ENCODE measurements around the gene AP3S2. TPM values are rescaled to one million over a fixed set of nuclear protein-coding genes. Genes with fewer than 3 reads are reported as not detected.

Gene AP3S2
- total and polyA plus RNA-seq, 4 donors: 16.7 to 33.2 (median 22.8) TPM

DNA sequence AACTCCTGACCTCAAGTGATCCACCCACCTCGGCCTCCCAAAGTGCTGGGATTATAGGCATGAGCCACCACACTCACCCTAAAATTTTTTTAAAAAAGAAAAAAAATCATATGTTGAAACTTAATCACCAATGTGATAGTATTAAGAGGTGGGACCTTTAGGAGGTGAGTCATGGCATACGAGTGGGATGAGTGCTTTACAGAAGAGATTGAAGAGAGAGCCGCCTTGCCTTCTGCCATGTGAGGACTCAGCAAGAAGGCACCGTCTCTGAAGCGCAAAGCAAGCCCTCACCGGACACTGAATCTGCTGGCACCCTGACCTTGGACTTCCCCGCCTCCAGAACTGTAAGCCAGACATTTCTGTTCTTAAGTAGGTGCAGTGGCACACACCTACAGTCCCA is 13.5 kb upstream of the AP3S2 start:
- peaks cover 0 to 4% of the 10 kb centered on the region in 2 donors for H3K36me3 ChIP-seq (ENCODE audit: control insufficient read depth in 1 of 2, insufficient read depth in 2 of 2, low read length in 1 of 2)

GRCh38 chr15:89905846-89906378 is 12.1 kb upstream of the AP3S2 start:
- DNase-seq (no peak), ATAC-seq (ENCODE audit: low FRiP score) (no peak)
- WGBS, 2 donors: 96 to 99% methylated on average over 5 of the region's 5 CpGs
- Histone ChIP-seq H3K27ac (ENCODE audit: low read depth in 1 of 2, low read length in 2 of 2) (no peak overlapping the region), H3K9me3 (ENCODE audit: control insufficient read depth, low read length) (no peaks in the 10 kb centered on the region), H3K4me3 (ENCODE audit: low read length in 2 of 2) (no peak overlapping the region), H3K4me1 (ENCODE audit: control insufficient read depth in 1 of 2, insufficient read depth in 2 of 2, low read length in 2 of 2) (no peaks in the 10 kb centered on the region), H3K36me3 (ENCODE audit: control insufficient read depth in 1 of 2, insufficient read depth in 2 of 2, low read length in 1 of 2) (peaks cover 0 to 4% of the 10 kb centered on the region in 2 donors), H3K27me3 (ENCODE audit: control insufficient read depth in 1 of 2, insufficient read depth in 2 of 2, low read length in 1 of 2) (no peaks in the 10 kb centered on the region)
- intact Hi-C loops (cut with DNase I): no loop called here

More for the DNA sequence above, 13.5 kb upstream of the AP3S2 start:
- H3K27me3 ChIP-seq (ENCODE audit: control insufficient read depth in 1 of 2, insufficient read depth in 2 of 2, low read length in 1 of 2): no peaks in the 10 kb centered on the region
- no peak overlapping the region for H3K4me3 ChIP-seq (ENCODE audit: low read length in 2 of 2)
- intact Hi-C loops (cut with DNase I): no loop called here
- DNase-seq (no peak), ATAC-seq (ENCODE audit: low FRiP score) (no peak)
- no peaks in the 10 kb centered on the region for H3K4me1 ChIP-seq (ENCODE audit: control insufficient read depth in 1 of 2, insufficient read depth in 2 of 2, low read length in 2 of 2)
- H3K27ac ChIP-seq (ENCODE audit: low read depth in 1 of 2, low read length in 2 of 2): no peak overlapping the region
- H3K9me3 ChIP-seq (ENCODE audit: control insufficient read depth, low read length): no peaks in the 10 kb centered on the region
- WGBS, 2 donors: 94 to 95% methylated on average over 7 of the region's 7 CpGs

GRCh38 chr15:89904519-89904918 is 10.7 kb upstream of the AP3S2 start:
- no peaks in the 10 kb centered on the region for H3K4me1 ChIP-seq (ENCODE audit: control insufficient read depth in 1 of 2, insufficient read depth in 2 of 2, low read length in 2 of 2)
- no peak for ATAC-seq (ENCODE audit: low FRiP score)
- H3K27me3 ChIP-seq (ENCODE audit: control insufficient read depth in 1 of 2, insufficient read depth in 2 of 2, low read length in 1 of 2): no peaks in the 10 kb centered on the region
- no peak overlapping the region for H3K4me3 ChIP-seq (ENCODE audit: low read length in 2 of 2)
- no peak for DNase-seq
- no peak overlapping the region for H3K27ac ChIP-seq (ENCODE audit: low read depth in 1 of 2, low read length in 2 of 2)
- intact Hi-C loops (cut with DNase I): no loop called here
- H3K36me3 ChIP-seq (ENCODE audit: control insufficient read depth in 1 of 2, insufficient read depth in 2 of 2, low read length in 1 of 2): peaks cover 0 to 4% of the 10 kb centered on the region in 2 donors
- whole genome bisulfite sequencing, 2 donors: 93 to 100% methylated on average over 3 to 5 of the region's 5 CpGs
- H3K9me3 ChIP-seq (ENCODE audit: control insufficient read depth, low read length): no peaks in the 10 kb centered on the region

DNA sequence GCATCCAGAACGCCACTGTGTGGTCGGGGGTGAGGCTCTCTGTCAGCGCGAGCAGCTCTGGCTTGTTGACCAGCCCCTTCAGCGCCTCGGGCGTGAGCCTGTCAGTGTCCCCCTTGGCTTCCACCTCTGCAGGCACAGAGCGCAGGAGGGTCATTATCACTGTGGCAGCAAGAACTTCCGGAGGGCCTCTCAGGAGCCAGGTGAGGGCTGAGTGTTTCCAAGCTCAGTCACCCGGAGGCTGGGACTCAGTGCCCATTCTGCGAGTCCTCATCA is 10.0 kb upstream of the AP3S2 start:
- Histone ChIP-seq H3K9me3 (ENCODE audit: control insufficient read depth, low read length) (no peaks in the 10 kb centered on the region), H3K4me1 (ENCODE audit: control insufficient read depth in 1 of 2, insufficient read depth in 2 of 2, low read length in 2 of 2) (no peaks in the 10 kb centered on the region), H3K27ac (ENCODE audit: low read depth in 1 of 2, low read length in 2 of 2) (no peak overlapping the region), H3K4me3 (ENCODE audit: low read length in 2 of 2) (no peak overlapping the region), H3K36me3 (ENCODE audit: control insufficient read depth in 1 of 2, insufficient read depth in 2 of 2, low read length in 1 of 2) (peaks cover 0 to 4% of the 10 kb centered on the region in 2 donors), H3K27me3 (ENCODE audit: control insufficient read depth in 1 of 2, insufficient read depth in 2 of 2, low read length in 1 of 2) (no peaks in the 10 kb centered on the region)
- WGBS, 2 donors: 93 to 94% methylated on average over 10 to 11 of the region's 11 CpGs
- ATAC-seq (ENCODE audit: low FRiP score) (no peak), DNase-seq (no peak)
- intact Hi-C loops (cut with DNase I): no loop called here

DNA sequence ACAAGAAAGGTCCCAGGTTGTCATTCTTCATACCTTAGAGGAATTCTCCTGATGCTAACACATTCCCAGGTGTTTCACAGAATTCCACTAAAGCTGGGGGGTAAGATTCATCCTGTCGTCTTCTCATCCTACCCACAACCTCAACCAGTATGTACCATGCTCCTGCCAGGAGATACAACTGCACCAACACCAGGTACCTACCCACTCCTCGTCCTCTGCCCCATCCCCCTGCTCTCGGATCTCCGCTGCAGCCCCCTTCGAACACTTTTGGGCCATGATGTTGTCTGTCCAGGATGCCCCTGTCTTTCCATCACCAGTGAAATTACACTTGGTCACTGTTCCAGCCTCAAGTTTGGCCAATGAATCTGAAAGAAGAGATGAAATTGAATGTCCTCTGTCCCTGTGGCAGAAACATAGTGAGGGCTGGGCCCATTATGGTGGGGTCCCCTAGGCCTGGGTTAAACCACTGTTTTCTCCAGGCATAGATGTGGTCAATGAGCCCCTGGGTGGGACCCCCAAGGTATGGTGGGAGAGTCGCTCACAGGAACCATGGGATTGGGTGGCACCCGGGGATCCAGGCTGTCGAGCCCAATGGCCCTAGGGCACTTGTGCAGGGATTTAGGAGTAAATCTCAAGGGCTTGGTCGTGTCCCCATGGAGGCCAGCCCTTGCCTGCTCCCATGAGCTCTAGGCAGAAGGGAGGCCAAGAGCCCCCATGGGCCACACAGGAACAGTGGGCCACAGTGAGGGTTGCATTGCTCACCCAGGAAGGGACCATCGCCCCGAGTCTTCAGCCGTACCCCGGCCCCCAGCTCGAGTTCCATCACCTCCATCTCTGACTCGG is 9.4 kb upstream of the AP3S2 start:
- WGBS, 2 donors: 95 to 97% methylated on average over 15 of the region's 15 CpGs
- Histone ChIP-seq H3K36me3 (ENCODE audit: control insufficient read depth in 1 of 2, insufficient read depth in 2 of 2, low read length in 1 of 2) (peaks cover 0 to 4% of the 10 kb centered on the region in 2 donors), H3K4me1 (ENCODE audit: control insufficient read depth in 1 of 2, insufficient read depth in 2 of 2, low read length in 2 of 2) (no peaks in the 10 kb centered on the region), H3K27me3 (ENCODE audit: control insufficient read depth in 1 of 2, insufficient read depth in 2 of 2, low read length in 1 of 2) (no peaks in the 10 kb centered on the region), H3K27ac (ENCODE audit: low read depth in 1 of 2, low read length in 2 of 2) (no peak overlapping the region), H3K4me3 (ENCODE audit: low read length in 2 of 2) (no peak overlapping the region), H3K9me3 (ENCODE audit: control insufficient read depth, low read length) (no peaks in the 10 kb centered on the region)
- intact Hi-C loops (cut with DNase I): no loop called here
- DNase-seq (no peak), ATAC-seq (ENCODE audit: low FRiP score) (no peak)

DNA sequence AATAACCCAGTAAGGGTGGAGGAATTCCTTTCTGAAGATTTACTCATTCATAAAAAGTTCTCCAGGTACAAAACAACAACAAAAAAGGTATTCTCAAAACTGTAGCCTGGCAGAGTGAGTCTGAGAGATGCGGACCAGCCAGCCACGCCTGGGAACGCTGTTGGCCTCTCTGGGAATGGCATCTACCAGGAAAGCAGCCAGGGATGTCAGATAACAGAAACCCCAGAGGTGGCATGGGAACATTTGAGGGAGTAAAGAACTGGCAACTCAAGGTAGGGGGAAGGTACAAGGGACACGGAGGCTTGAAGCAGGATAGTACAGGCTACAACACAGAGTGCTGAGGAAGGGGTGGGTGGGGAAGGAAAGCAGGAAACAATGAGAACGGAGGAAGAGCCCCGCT is 7.1 kb upstream of the AP3S2 start:
- no peak for ATAC-seq (ENCODE audit: low FRiP score)
- no peaks in the 10 kb centered on the region for H3K27me3 ChIP-seq (ENCODE audit: control insufficient read depth in 1 of 2, insufficient read depth in 2 of 2, low read length in 1 of 2)
- DNase-seq: no peak
- H3K9me3 ChIP-seq (ENCODE audit: control insufficient read depth, low read length): no peaks in the 10 kb centered on the region
- 73 to 77% methylated on average over 6 of the region's 6 CpGs for WGBS, 2 donors
- intact Hi-C loops (cut with DNase I): no loop called here
- no peaks in the 10 kb centered on the region for H3K4me1 ChIP-seq (ENCODE audit: control insufficient read depth in 1 of 2, insufficient read depth in 2 of 2, low read length in 2 of 2)
- H3K27ac ChIP-seq (ENCODE audit: low read depth in 1 of 2, low read length in 2 of 2): no peak overlapping the region
- H3K4me3 ChIP-seq (ENCODE audit: low read length in 2 of 2): no peak overlapping the region
- H3K36me3 ChIP-seq (ENCODE audit: control insufficient read depth in 1 of 2, insufficient read depth in 2 of 2, low read length in 1 of 2): peaks cover 0 to 1% of the 10 kb centered on the region in 2 donors

- peaks cover 0 to 1% of the 10 kb centered on the region in 2 donors for H3K36me3 ChIP-seq (ENCODE audit: control insufficient read depth in 1 of 2, insufficient read depth in 2 of 2, low read length in 1 of 2)
- no peaks in the 10 kb centered on the region for H3K9me3 ChIP-seq (ENCODE audit: control insufficient read depth, low read length)
- no peak overlapping the region for H3K27ac ChIP-seq (ENCODE audit: low read depth in 1 of 2, low read length in 2 of 2)
- H3K4me1 ChIP-seq (ENCODE audit: control insufficient read depth in 1 of 2, insufficient read depth in 2 of 2, low read length in 2 of 2): no peaks in the 10 kb centered on the region
- intact Hi-C loops (cut with DNase I): no loop called here
- H3K27me3 ChIP-seq (ENCODE audit: control insufficient read depth in 1 of 2, insufficient read depth in 2 of 2, low read length in 1 of 2): no peaks in the 10 kb centered on the region
- ATAC-seq (ENCODE audit: low FRiP score) (no peak), DNase-seq (no peak)
- H3K4me3 ChIP-seq (ENCODE audit: low read length in 2 of 2): no peak overlapping the region
- whole genome bisulfite sequencing, 2 donors: 81 to 92% methylated on average over 3 of the region's 3 CpGs
Observed at GRCh38 chr15:89899951-89900567, 6.3 kb upstream of the AP3S2 start.

DNA sequence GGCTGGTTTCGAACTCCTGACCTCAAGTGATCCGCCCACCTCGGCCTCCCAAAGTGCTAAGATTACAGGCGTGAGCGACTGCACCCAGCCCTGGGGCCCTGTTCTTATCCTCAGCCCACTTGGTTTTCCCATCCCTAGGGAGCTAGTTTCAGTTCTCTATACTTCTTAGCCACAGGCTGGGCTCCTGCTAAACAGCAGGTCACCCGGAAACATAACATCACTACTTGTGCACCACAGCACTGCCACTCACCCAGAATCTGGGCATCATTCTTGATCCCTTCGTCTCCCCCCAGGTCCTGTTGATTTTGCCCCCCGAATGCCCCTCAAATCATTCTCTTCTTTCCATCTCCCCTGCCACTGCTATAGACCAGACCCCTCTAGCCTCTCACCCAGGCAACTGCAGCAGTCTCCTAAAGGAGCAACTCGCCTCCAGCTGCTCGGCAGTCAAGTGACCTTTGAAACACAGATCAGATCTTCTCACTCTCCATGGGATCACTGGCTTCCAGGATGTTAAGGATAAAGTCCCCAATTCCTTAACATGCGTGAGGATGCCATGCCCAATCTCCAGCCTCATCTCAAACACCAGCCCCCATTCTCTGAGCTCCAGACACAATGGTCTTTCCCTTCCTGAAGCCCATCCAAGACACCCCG is 5.6 kb upstream of the AP3S2 start:
- H3K27me3 ChIP-seq (ENCODE audit: control insufficient read depth in 1 of 2, insufficient read depth in 2 of 2, low read length in 1 of 2): no peaks in the 10 kb centered on the region
- H3K27ac ChIP-seq (ENCODE audit: low read depth in 1 of 2, low read length in 2 of 2): no peak overlapping the region
- ATAC-seq (ENCODE audit: low FRiP score) (no peak), DNase-seq (no peak)
- no peak overlapping the region for H3K4me3 ChIP-seq (ENCODE audit: low read length in 2 of 2)
- intact Hi-C loops (cut with DNase I): no loop called here
- H3K4me1 ChIP-seq (ENCODE audit: control insufficient read depth in 1 of 2, insufficient read depth in 2 of 2, low read length in 2 of 2): no peaks in the 10 kb centered on the region
- no peaks in the 10 kb centered on the region for H3K36me3 ChIP-seq (ENCODE audit: control insufficient read depth in 1 of 2, insufficient read depth in 2 of 2, low read length in 1 of 2)
- no peaks in the 10 kb centered on the region for H3K9me3 ChIP-seq (ENCODE audit: control insufficient read depth, low read length)
- 84 to 85% methylated on average over 12 of the region's 12 CpGs for WGBS, 2 donors

Measured in aorta (tissue), 5 donors.